HG03565 (cell line): Measurements from ENCODE around the gene EPB41L2.

ENCODE experiments used
- ATAC-seq: cut with Tn5 transposase; IDR thresholded peaks from one replicate; pipeline ENCODE4 v1.9.1; 2021; ENCODE audit warnings: mild to moderate bottlenecking, moderate library complexity; ENCODE audit not compliant: unreplicated experiment

The EPB41L2 gene

DNA sequence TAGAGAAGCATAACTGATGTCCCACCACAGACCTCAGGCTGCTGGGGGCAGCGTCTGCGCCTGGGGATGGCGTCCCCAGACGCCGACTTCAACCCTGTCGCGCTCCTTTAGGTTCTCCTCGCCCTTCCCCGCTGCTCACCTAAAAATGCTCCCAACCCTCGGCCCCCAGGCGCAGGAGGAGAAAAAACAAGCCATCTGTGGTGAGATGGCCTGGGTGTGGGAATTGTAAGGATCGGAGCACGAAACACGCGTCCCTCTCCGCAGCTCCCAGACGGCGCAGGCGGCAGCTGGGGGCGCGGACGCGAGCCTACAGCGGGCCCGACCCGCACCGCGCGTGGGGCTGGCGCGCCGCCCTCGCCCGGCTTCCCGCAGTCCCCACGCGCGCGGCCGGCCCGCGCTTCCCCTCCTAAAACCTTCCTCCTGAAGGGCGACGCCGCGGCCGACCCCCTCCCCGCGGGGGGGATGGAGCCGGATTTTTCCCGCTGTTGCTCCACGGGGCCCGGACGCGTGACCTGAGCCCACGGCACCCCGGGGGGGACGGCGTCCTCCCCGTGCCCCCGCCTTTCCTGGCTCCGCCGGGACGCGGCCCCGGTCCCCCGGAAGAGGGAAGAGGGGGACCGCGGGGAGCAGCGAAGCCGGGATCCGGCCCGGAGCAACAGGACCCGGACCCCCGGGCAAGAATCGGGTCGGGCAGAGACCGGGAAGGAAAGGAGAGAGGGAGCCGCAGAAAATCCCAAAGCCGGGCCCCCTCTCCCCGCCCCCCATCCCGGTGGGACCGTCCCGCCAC is 611 bp downstream of the EPB41L2 start:
- no peak for ATAC-seq

GRCh38 chr6:131061751-131062119 is 1.3 kb downstream of the EPB41L2 start:
- no peak for ATAC-seq

GRCh38 chr6:131061041-131061750 is 1.8 kb downstream of the EPB41L2 start:
- ATAC-seq = no peak

DNA sequence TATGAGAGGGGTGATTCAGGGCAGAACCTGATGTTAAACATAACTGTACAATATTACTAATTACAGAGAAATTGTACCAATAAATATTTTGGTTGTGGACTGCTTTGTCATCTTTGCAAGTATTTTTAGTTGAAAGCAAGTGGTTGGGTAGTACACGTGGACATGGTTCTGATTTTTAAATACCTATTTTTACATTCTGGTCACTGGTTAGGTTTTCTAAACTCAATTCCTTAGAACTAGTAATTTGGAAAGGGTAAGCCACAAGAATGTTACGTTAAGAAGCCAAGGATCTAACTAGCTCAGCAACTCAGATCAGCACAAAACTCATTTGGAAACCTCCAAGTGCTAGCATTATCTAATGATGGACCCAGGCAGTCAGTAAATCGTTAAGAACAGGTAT is 2.7 kb downstream of the EPB41L2 start:
- no peak for ATAC-seq

- no peak for ATAC-seq
Observed at GRCh38 chr6:131059486-131059885, 3.6 kb downstream of the EPB41L2 start.

- ATAC-seq = no peak
Observed at GRCh38 chr6:131058236-131058635, 4.8 kb downstream of the EPB41L2 start.

GRCh38 chr6:131054392-131055250 is 8.4 kb downstream of the EPB41L2 start:
- no peak for ATAC-seq

- ATAC-seq = no peak
Observed at GRCh38 chr6:131053546-131054240, 9.4 kb downstream of the EPB41L2 start.

DNA sequence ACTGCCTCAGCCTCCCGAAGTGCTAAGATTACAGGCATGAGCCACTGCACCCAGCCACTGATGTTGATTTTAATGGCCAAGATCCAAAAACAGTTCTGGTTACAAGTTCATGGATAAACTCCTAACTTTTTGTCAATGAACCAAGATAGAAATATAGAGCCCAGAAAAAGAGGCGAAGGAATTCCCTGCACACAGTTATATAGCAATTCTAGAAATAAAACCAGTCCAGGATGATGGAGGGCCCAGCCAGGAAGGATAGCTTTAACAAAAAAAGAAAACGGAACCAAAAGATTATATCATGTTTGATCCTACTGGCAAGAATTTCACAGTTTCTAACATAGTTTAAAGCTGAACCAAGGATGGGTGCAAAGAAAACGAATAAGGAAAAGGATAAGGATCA is 10.9 kb downstream of the EPB41L2 start:
- ATAC-seq = no peak

DNA sequence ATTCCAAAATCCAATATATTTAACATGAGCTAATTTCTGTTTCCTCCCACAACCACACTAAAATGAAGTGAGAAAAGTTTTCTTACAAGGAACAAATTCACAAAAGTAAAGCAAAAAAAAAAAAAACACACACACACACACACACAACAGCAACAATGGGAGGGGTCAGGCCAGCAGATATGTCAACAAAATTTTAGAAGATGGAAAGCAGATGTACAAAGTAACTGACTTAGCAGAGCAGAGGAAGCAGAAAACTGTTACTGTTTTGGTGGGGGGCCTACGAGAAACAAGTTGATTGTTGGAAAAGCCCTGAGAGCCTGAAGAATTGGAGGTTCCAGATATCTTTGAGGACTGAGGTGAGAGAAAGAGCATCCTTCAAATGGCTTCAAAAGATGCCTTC is 11.7 kb downstream of the EPB41L2 start:
- ATAC-seq = no peak

GRCh38 chr6:131049608-131050007 is 13.4 kb downstream of the EPB41L2 start:
- no peak for ATAC-seq

DNA sequence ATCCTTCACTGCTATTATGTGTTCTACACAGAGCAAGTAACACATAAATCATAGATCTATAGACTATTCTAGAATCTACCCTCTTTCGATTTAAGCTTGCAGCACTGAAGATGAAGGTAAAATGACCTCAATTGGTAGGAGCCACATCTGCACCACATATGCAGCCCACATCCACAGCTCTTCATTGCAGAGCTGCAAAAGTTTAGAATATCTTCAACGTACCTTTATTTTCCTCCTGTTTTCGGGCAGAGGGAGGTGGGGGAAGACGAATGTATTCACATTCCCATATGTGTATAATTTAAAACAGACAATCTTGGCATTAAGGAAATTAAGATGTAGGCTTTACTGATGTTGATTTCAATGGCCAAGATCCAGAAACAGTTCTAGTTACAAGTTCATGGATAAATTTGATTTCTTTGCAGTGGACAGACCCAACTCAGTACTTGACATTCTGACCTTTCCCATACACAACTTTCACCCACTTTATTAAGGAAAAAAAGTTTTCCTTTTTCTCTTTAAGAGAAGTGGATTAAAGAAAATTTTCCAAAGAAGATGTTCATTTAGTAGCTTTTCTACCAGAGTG is 14.0 kb downstream of the EPB41L2 start:
- ATAC-seq = no peak

DNA sequence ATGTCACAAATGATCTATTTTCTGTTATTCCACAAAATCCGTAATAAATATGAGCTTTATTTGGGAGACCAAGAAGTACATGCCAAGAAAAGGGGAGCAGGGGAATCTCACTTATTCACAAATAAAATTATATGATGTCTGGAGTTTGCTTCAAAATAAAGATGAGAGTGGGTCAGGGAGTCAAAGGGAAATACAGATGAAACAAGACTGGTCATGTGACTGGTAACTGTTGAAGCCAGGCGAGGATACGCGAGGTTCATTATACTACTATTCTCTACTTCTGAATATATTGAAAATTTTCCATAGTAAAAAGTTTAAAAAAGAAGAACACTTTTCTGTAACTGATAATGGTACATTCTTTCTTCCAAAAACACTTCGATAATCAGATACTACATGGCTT is 14.6 kb downstream of the EPB41L2 start:
- ATAC-seq = no peak

- no peak for ATAC-seq
Observed at GRCh38 chr6:131045139-131045538, 17.9 kb downstream of the EPB41L2 start.

GRCh38 chr6:131043902-131044447 is 19.1 kb downstream of the EPB41L2 start:
- no peak for ATAC-seq

DNA sequence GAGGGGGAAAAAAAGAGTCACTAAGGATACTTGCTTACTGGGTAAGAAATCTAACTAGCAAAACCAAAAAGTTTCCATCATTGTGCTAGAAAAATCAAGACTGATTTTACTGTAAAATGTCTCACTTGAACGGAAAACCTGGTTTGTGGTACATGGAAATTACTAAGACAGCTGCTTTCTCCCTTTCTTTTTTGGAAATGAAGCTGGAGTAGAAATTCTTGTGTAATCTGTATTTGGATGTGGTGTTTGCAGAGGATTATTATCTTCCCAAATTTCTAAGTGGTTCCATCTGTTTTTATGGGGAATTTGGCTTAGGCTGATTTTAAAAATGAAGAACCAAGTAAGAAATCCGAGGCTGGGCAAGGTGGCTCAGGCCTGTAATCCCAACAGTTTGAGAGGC is 20.4 kb downstream of the EPB41L2 start:
- ATAC-seq = no peak

- no peak for ATAC-seq
Observed at GRCh38 chr6:131041814-131042213, 21.2 kb downstream of the EPB41L2 start.

DNA sequence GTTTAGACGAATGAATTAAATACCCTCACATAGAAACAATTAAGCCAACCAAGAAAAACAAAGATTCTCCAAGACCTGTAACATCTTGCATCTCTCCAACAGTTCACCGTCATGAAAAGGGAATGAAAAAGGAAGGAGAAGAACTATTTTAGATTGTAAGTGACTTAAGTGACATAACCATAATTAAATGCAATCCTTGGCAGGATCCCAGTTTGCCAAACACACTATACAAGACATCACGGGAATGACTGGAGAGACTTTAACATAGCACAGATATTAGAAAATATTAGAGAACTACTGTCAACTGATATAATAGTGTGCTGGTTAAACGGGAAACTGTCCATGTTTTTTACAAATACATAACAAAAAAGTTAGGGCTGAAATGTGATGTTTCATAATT is 22.2 kb downstream of the EPB41L2 start:
- ATAC-seq = no peak

DNA sequence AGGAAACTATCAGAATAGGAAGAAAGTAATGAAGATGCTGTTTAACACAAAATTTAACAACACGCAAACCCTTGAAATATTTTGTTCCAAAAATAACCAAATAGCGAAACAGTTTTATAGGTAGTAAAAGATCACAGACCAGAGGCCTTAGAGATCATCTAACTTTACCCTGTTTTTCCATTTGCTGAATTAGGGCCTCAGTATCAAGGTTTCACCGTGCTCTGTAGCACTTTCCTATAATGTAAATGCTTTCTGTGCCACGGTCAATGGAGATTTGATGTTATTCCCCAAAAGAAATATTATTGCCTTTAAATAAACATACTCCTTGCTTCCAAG is 23.7 kb downstream of the EPB41L2 start:
- no peak for ATAC-seq

- no peak for ATAC-seq
Observed at GRCh38 chr6:131038597-131039344, 24.3 kb downstream of the EPB41L2 start.
